H1 (cell line): ENCODE results near the gene UNC5B. TPM values are rescaled to one million over a fixed set of nuclear protein-coding genes. Genes with fewer than 3 reads are reported as not detected.

ENCODE experiments used
- BACH1 ChIP-seq: IDR thresholded peaks from 2 replicates; pipeline ENCODE4 v1.6.1; 2012; ENCODE audit warnings: low read length, improper control_type of control experiment
- HDAC2 ChIP-seq, 2 experiments: fragments of 300-600 bp in 1 of 2; sonication (generic) in 1 of 2; IDR thresholded peaks; 2 replicates each; pipeline ENCODE4 v1.6.1; 2011 to 2012; ENCODE audit warnings: low read depth in 2 of 2, low read length in 2 of 2, mild to moderate bottlenecking in 2 of 2, moderate library complexity in 2 of 2, borderline replicate concordance in 1 of 2, inconsistent platforms in 1 of 2
- MAFK ChIP-seq: IDR thresholded peaks from 2 replicates; pipeline ENCODE4 v1.6.1; 2012; ENCODE audit warnings: low read depth, mild to moderate bottlenecking, improper control_type of control experiment, low read length
- NRF1 ChIP-seq: IDR thresholded peaks from 2 replicates; pipeline ENCODE4 v1.6.1; 2011; ENCODE audit warnings: mild to moderate bottlenecking, low read depth, low read length, improper control_type of control experiment
- POLR2AphosphoS5 ChIP-seq: IDR thresholded peaks from 2 replicates; pipeline ENCODE4 v1.6.1; 2011; ENCODE audit warnings: low read depth, low read length
- RBBP5 ChIP-seq: IDR thresholded peaks from 2 replicates; pipeline ENCODE4 v1.7.1; 2012; ENCODE audit warnings: low read depth, mild to moderate bottlenecking, inconsistent platforms, low read length, moderate library complexity, borderline replicate concordance
- RNF2 ChIP-seq: fragments of 200-900, 300-1000 bp; sonication (generic); IDR thresholded peaks from 2 replicates; pipeline ENCODE4 v1.7.1; 2016; ENCODE audit warnings: borderline replicate concordance, low read depth, mild to moderate bottlenecking, antibody characterized with exemption, low read length; ENCODE audit not compliant: poor library complexity, severe bottlenecking; ENCODE audit errors: missing control alignments
- YY1 ChIP-seq: IDR thresholded peaks from 2 replicates; pipeline ENCODE4 v1.6.1; 2011; ENCODE audit warnings: low read depth, mild to moderate bottlenecking, low read length
- polyA plus RNA-seq, 7 experiments: library from polyadenylated mRNA; depleted of rRNA in 3 of 7; stranded (reverse) in 5 of 7; unstranded in 2 of 7; fragments of >200 nt in 5 of 7; fragments of 200-250 nt in 2 of 7; gene quantifications; 1 replicate in 5 of 7; 2 replicates in 1 of 7; 4 replicates in 1 of 7; pipeline versions ENCODE4 v1.2.1 to v1.2.3, GENCODE V29; 2011 to 2013; ENCODE audit warnings: missing spikeins in 2 of 7, mixed read lengths in 2 of 7
- total RNA-seq: library from RNA; stranded (reverse); fragmentation: NEBNext Ultra II Directional; extraction: Animal tissue kit (Norgen Biotek cat#: 25700); gene quantifications from 2 replicates; pipeline ENCODE4 v1.2.1, GENCODE V29; 2021

UNC5B gene
- total and polyA plus RNA-seq, 2 of the 8 experiments (the other 6 are each of a cell fraction or from before 2014, with no cell fraction given), result 27.9 to 31.8 TPM

DNA sequence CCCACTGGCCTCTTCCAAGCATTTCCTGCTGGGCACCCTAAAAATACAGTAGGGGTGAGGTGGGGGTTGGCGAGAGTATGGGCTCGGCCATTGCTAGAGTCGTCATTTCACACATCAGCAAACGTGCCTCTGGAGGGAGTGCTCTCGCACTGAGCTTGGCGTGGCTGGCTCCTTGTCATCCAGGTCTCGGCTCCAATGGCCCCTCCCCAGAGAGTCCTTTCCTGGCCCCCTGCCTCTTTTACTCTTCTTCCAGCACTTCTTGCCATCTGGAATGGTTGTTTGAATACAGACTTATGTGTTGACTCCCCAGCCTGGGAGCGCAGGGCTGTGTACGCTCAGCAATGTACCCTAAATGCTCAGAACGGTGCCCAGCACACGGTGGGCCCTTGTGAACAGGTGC is 18.8 kb downstream of the UNC5B start (continued):
- no peak for TF ChIP-seq NRF1
- no peak for TF ChIP-seq POLR2AphosphoS5
- no peak for TF ChIP-seq YY1
- no peak for TF ChIP-seq RNF2
- TF ChIP-seq HDAC2 (IDR thresholded peaks at IDR 0.05; ENCODE audit: borderline replicate concordance in 1 of 2, low read depth in 2 of 2, low read length in 2 of 2), result no peak
- no peak for TF ChIP-seq BACH1
- no peak for TF ChIP-seq MAFK
- no peak for TF ChIP-seq RBBP5
